Measurements from ENCODE around the gene SNX21. TPM values are rescaled to one million over a fixed set of nuclear protein-coding genes. Genes with fewer than 3 reads are reported as not detected.

The SNX21 gene
- total RNA-seq, 1 experiment from 2014 or later: 21.2 TPM

- no peak for DNase-seq (ENCODE audit: low read depth)
These were observed 49.0 kb downstream of the SNX21 start for GRCh38 chr20:45882469-45883099.

GRCh38 chr20:45883100-45883469 is 49.5 kb downstream of the SNX21 start:
- no peak for DNase-seq (ENCODE audit: low read depth)

- no peak for DNase-seq (ENCODE audit: low read depth)
These were observed 53.2 kb downstream of the SNX21 start for GRCh38 chr20:45886590-45887345.

- no peak for DNase-seq (ENCODE audit: low read depth)
These were observed 53.7 kb downstream of the SNX21 start, which contains the start of gene SPATA25 for GRCh38 chr20:45887346-45887715. Gene SPATA25 (minus strand): TSS chr20:45887622. CDS start chr20:45887590, 32 bp downstream.

DNA sequence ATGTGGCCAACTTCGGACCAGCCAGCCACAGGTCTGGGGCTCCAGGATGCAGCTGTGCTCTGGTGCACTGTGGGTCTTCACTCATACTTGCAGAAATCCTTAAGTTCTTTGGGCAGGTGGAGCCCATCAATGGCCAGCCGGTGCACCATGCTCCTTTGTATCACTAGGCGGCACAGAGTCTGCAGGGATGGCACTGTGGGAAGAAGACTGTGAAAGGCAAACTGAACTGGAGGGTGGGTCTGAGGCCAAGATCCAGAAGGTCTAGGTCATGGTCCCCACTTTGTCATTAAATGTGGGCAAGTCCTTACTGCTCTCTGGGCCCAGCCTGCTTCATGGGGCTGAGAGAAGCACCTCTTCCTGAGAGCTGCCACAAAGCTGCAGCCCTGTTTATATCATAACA is 55.1 kb downstream of the SNX21 start:
- DNase-seq (ENCODE audit: low read depth): no peak

DNA sequence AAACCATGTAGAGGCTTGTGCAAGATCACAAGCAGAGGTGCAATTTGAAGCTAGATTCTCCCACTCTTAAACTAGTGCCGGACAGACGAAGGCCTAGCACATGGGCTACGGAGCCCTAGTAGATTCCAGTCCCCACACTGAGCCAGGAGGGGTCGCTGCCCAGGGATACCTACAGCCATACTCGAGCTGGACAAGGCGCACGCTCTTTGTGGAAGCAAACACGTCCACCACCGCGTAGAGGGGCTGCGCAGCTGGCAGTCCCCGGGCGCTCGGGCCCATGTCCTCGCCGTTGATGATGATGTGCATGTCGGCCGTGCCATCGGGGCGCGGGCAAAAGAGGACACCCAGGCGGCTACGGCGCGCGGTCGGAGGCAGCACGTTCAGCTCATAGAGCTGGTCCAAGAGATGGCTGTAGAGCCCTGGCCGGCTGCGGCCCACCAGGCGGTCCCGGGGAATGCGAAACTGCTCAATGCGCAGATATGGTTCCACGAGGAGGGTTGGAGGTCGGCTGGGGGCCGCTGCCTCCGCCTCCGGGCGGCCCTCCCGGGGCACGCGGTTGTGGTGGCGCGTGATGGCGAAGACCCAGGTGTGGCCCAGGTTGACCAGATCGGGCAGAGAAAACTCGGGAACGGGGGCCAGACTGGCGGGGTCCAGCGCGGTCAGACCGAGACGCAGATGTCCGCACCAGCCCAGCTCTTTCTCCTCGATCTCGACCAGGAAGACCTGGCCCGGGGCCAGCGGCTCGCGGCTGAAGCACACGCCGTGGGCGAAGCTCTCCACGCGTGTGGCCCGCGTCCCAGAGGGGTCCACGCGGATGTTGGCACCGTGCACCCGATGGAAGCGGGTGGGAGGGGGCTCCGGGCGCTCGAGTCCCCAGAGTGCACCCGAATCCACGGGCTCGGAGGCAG is 56.7 kb downstream of the SNX21 start:
- peak; percentile 84 for DNase-seq (ENCODE audit: low read depth)

DNA sequence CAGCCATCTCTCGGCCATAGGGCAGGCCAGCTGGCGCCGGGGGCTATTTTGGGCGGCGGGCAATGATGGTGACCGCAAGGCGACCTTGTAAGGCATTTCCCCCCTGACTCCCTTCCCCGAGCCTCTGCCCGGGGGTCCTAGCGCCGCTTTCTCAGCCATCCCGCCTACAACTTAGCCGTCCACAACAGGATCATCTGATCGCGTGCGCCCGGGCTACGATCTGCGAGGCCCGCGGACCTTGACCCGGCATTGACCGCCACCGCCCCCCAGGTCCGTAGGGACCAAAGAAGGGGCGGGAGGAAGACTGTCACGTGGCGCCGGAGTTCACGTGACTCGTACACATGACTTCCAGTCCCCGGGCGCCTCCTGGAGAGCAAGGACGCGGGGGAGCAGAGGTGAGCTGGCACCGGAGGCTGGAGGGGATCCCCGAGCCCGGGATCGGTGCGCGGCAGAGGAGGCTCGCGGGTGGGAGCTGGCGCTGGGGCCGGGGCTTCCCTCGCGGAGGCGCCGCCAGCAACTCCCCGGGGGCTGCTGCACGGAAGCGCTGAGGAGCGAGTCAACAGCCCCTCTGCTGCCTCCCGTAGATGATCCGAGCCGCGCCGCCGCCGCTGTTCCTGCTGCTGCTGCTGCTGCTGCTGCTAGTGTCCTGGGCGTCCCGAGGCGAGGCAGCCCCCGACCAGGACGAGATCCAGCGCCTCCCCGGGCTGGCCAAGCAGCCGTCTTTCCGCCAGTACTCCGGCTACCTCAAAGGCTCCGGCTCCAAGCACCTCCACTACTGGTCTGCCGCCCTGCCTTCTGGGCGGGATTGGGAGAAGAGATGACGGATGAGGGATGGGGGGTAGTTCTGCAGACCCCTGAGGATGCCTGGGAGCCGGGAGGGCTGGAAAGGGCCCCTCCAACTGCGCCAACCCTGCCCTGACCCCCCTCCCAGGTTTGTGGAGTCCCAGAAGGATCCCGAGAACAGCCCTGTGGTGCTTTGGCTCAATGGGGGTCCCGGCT is 57.7 kb downstream of the SNX21 start, which contains the start of the genes CTSA and NEURL2:
Gene CTSA, plus strand, starts transcription at position 351 of the 999 bp plus-strand sequence. Its CDS starts 234 bp downstream, at position 585.
Gene NEURL2, minus strand, starts transcription at position 224 of the 999 bp plus-strand sequence. Its CDS starts 217 bp downstream, at position 7.
- peak; percentile 93 for DNase-seq (ENCODE audit: low read depth)

- no peak for DNase-seq (ENCODE audit: low read depth)
These were observed 58.6 kb downstream of the SNX21 start for GRCh38 chr20:45892049-45892825.

Other genes with a start within 250 kb of the SNX21 start
- not detected in 2 replicates for gene WFDC10A, start 204.1 kb upstream of the SNX21 start, total RNA-seq (2014; rRNA removed; shearing (Covaris generic))
- gene WFDC9, start 202.5 kb upstream of the SNX21 start, total RNA-seq (2014; rRNA removed; shearing (Covaris generic)): not detected in 2 replicates
- gene WFDC11, start 163.6 kb upstream of the SNX21 start, total RNA-seq (2014; rRNA removed; shearing (Covaris generic)): not detected in 2 replicates
- gene WFDC13, start 131.8 kb upstream of the SNX21 start, total RNA-seq (2014; rRNA removed; shearing (Covaris generic)): not detected in 2 replicates
- gene WFDC10B, start 128.8 kb upstream of the SNX21 start, total RNA-seq (2014; rRNA removed; shearing (Covaris generic)): not detected in 2 replicates
- gene SPINT4, start 111.5 kb upstream of the SNX21 start, total RNA-seq (2014; rRNA removed; shearing (Covaris generic)): not detected in 2 replicates
- gene WFDC3, start 41.9 kb upstream of the SNX21 start, total RNA-seq (2014; rRNA removed; shearing (Covaris generic)): 2.3 TPM in 1 of 2 replicates, not detected in the other
- 26.6 and 35.5 TPM in 2 replicates for gene DNTTIP1, start 41.8 kb upstream of the SNX21 start, total RNA-seq (2014; rRNA removed; shearing (Covaris generic))
- gene UBE2C, start 21.2 kb upstream of the SNX21 start, total RNA-seq (2014; rRNA removed; shearing (Covaris generic)): 167 and 200 TPM in 2 replicates
- gene TNNC2, start 6.5 kb upstream of the SNX21 start, total RNA-seq (2014; rRNA removed; shearing (Covaris generic)): not detected in 2 replicates
- gene ACOT8, start 23.6 kb downstream of the SNX21 start, total RNA-seq (2014; rRNA removed; shearing (Covaris generic)): 35.7 and 46.8 TPM in 2 replicates
- gene ZSWIM3, start 23.8 kb downstream of the SNX21 start, total RNA-seq (2014; rRNA removed; shearing (Covaris generic)): 3.7 and 3.9 TPM in 2 replicates
- 5.9 and 6.8 TPM in 2 replicates for gene ZSWIM1, start 47.4 kb downstream of the SNX21 start, total RNA-seq (2014; rRNA removed; shearing (Covaris generic))
- not detected in 2 replicates for gene SPATA25, start 53.8 kb downstream of the SNX21 start, total RNA-seq (2014; rRNA removed; shearing (Covaris generic))
- gene NEURL2, start 57.4 kb downstream of the SNX21 start, total RNA-seq (2014; rRNA removed; shearing (Covaris generic)): 0.42 and 2.3 TPM in 2 replicates
- 25.4 and 34.7 TPM in 2 replicates for gene CTSA, start 57.5 kb downstream of the SNX21 start, total RNA-seq (2014; rRNA removed; shearing (Covaris generic))
- 0.30 and 0.80 TPM in 2 replicates for gene PLTP, start 78.4 kb downstream of the SNX21 start, total RNA-seq (2014; rRNA removed; shearing (Covaris generic))
- 2.7 and 3.6 TPM in 2 replicates for gene PCIF1, start 100.9 kb downstream of the SNX21 start, total RNA-seq (2014; rRNA removed; shearing (Covaris generic))
- 9.5 and 12.1 TPM in 2 replicates for gene ZNF335, start 138.4 kb downstream of the SNX21 start, total RNA-seq (2014; rRNA removed; shearing (Covaris generic))
- 2.8 and 6.8 TPM in 2 replicates for gene MMP9, start 175.1 kb downstream of the SNX21 start, total RNA-seq (2014; rRNA removed; shearing (Covaris generic))
- gene SLC12A5, start 195.4 kb downstream of the SNX21 start, total RNA-seq (2014; rRNA removed; shearing (Covaris generic)): 0.54 TPM in 1 of 2 replicates, not detected in the other